Measurements from ENCODE around the gene GZMH. TPM values are rescaled to one million over a fixed set of nuclear protein-coding genes. Genes with fewer than 3 reads are reported as not detected.

Gene GZMH
- total RNA-seq, 1 donor from 2014 or later, result not detected

DNA sequence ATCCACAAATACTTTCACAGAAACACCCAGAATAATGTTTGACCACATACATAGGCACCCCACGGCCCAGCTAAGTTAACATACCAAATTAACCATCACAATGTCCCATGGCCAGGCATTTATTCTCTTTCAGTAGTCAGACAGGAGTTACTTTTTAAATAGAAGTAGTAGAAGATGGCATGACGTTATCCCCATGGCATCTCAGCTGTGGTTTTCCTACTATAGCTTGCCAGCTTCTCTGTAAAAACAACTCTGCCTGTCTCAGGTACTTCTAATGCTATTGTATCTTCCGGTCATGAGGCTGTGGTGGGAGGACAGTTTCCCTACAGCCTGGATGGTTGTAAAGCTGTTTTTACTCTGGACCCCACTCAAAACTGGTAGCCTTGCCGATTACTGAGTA lies 52.7 kb downstream of the GZMH start:
- DNase-seq (ENCODE audit: extremely low spot score in 2 of 2), result no peak
- no peak for TF ChIP-seq POLR2A (IDR thresholded peaks at IDR 0.05)
- TF ChIP-seq CTCF (IDR thresholded peaks at IDR 0.05), result no peak
- TF ChIP-seq POLR2AphosphoS5 (IDR thresholded peaks at IDR 0.05; ENCODE audit: insufficient read depth in 1 of 2, low read depth in 1 of 2), result no peak
- Histone ChIP-seq H3K4me1 (no peaks in the 10 kb centered on the region), H3K36me3 (no peaks in the 10 kb centered on the region), H3K27me3 (no peaks in the 10 kb centered on the region), H3K9me3 (no peaks in the 10 kb centered on the region), H3K27ac (no peak overlapping the region), H3K4me3 (no peak overlapping the region)
- intact Hi-C loops (cut with DNase I), result no loop called here

Other genes with a start within 250 kb of the GZMH start
- gene NFATC4, start 241.5 kb downstream of the GZMH start, total RNA-seq, result 47.9 TPM
- 14.7 TPM for gene NYNRIN, start 210.7 kb downstream of the GZMH start, total RNA-seq
- gene CBLN3, start 180.0 kb downstream of the GZMH start, total RNA-seq, result 1.7 TPM
- gene KHNYN, start 179.7 kb downstream of the GZMH start, total RNA-seq, result 41.7 TPM
- 43.2 TPM for gene SDR39U1, start 166.9 kb downstream of the GZMH start, total RNA-seq
- not detected for gene CMA1, start 101.4 kb downstream of the GZMH start, total RNA-seq
- 1.5 TPM for gene CTSG, start 33.4 kb downstream of the GZMH start, total RNA-seq
- 2.2 TPM for gene GZMB, start 24.5 kb upstream of the GZMH start, total RNA-seq

Measured in vagina (tissue), 2 donors.